Esophagus muscularis mucosa (tissue), 4 donors: ENCODE data around the gene FBXW11.

Source experiments
- EP300 ChIP-seq: sonication (generic); formaldehyde crosslinking; IDR thresholded peaks from one replicate; pipeline ENCODE4 v1.6.1; 2017; ENCODE audit warnings: antibody characterized with exemption
- POLR2AphosphoS5 ChIP-seq, 2 donors: sonication (generic); formaldehyde crosslinking; IDR thresholded peaks; one replicate each; pipeline ENCODE4 v1.6.1; 2017; ENCODE audit warnings: antibody characterized with exemption in 2 of 2
- TF ChIP-seq, protein P1 (sequence below), 3 experiments: fragments of 200-600 bp in 2 of 3; fragments of 450-650 bp in 1 of 3; sonication (generic) in 2 of 3; IDR thresholded peaks; one replicate each; pipeline ENCODE4 v1.5.1; 2017 to 2019; ENCODE audit warnings: antibody characterized with exemption in 3 of 3, mild to moderate bottlenecking in 2 of 3, moderate library complexity in 1 of 3

DNA sequence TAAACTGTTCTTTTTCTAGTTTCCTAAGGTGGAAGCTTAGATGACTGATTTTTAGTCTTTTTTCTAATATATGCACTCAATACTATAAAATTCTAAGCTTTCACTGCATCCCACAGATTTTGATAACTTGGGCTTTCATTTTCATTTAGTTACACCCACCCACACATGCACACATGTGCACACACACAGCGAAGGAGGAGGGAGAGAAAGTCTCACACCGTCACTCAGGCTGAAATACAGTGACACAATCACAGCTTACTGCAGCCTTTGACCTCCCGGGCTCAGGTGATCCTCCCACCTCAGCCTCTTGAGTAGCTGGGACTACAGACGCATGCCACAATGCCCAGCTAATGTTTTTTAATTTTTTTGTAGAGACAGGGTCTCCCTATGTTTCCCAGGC lies 124.3 kb downstream of the FBXW11 start:
- TF ChIP-seq, protein P1, sequence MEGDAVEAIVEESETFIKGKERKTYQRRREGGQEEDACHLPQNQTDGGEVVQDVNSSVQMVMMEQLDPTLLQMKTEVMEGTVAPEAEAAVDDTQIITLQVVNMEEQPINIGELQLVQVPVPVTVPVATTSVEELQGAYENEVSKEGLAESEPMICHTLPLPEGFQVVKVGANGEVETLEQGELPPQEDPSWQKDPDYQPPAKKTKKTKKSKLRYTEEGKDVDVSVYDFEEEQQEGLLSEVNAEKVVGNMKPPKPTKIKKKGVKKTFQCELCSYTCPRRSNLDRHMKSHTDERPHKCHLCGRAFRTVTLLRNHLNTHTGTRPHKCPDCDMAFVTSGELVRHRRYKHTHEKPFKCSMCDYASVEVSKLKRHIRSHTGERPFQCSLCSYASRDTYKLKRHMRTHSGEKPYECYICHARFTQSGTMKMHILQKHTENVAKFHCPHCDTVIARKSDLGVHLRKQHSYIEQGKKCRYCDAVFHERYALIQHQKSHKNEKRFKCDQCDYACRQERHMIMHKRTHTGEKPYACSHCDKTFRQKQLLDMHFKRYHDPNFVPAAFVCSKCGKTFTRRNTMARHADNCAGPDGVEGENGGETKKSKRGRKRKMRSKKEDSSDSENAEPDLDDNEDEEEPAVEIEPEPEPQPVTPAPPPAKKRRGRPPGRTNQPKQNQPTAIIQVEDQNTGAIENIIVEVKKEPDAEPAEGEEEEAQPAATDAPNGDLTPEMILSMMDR (IDR thresholded peaks at IDR 0.05), result no peak
- TF ChIP-seq POLR2AphosphoS5 (IDR thresholded peaks at IDR 0.05) (no peak), EP300 (no peak)
